GM06990 (cell line): ENCODE results near the gene HOXD9.

Source experiments
- DNase-seq: peaks from one replicate; pipeline ENCODE4 v3.0.0-alpha.2; 2011; ENCODE audit not compliant: insufficient read length; ENCODE audit errors: extremely low read depth
- H3K27me3 ChIP-seq: replicated peaks from 2 replicates; pipeline ENCODE4 v1.6.0; 2011; ENCODE audit warnings: low read length; ENCODE audit not compliant: control insufficient read depth, insufficient read depth
- H3K36me3 ChIP-seq: 2 replicates; pipeline ENCODE4 v1.5.1; 2011; ENCODE audit warnings: low read length; ENCODE audit not compliant: control insufficient read depth, insufficient read depth
- H3K4me3 ChIP-seq: replicated peaks from 2 replicates; pipeline ENCODE4 v1.5.1; 2011; ENCODE audit warnings: low read depth, mild to moderate bottlenecking, control low read depth, low read length
- CTCF ChIP-seq: IDR thresholded peaks from 2 replicates; pipeline ENCODE4 v1.5.1; 2011; ENCODE audit warnings: low read length, control low read depth, mild to moderate bottlenecking, inconsistent platforms; ENCODE audit not compliant: insufficient read depth, poor library complexity, severe bottlenecking

HOXD9 gene

GRCh38 chr2:176084611-176085119 lies 37.9 kb upstream of the HOXD9 start:
- Histone ChIP-seq H3K27me3 (peaks cover 2% of the 10 kb centered on the region), H3K36me3 (no peaks in the 10 kb centered on the region), H3K4me3 (no peak overlapping the region)
- TF ChIP-seq CTCF, result no peak
- no peak for DNase-seq

- H3K36me3 ChIP-seq, result no peaks in the 10 kb centered on the region
- no peak overlapping the region for H3K4me3 ChIP-seq
- no peak for TF ChIP-seq CTCF
- no peak for DNase-seq
- H3K27me3 ChIP-seq, result peaks cover 2% of the 10 kb centered on the region
These were observed 37.3 kb upstream of the HOXD9 start for GRCh38 chr2:176085120-176085788.

- peak; percentile 29 for TF ChIP-seq CTCF
- DNase-seq, result no peak
- Histone ChIP-seq H3K36me3 (no peaks in the 10 kb centered on the region), H3K4me3 (no peak overlapping the region), H3K27me3 (peaks cover 2% of the 10 kb centered on the region)
These were observed 36.4 kb upstream of the HOXD9 start for GRCh38 chr2:176085861-176086771.

GRCh38 chr2:176087330-176088047 lies 35.0 kb upstream of the HOXD9 start:
- Histone ChIP-seq H3K4me3 (no peak overlapping the region), H3K27me3 (peaks cover 3% of the 10 kb centered on the region), H3K36me3 (no peaks in the 10 kb centered on the region)
- no peak for TF ChIP-seq CTCF
- no peak for DNase-seq

GRCh38 chr2:176088048-176088936 lies 34.2 kb upstream of the HOXD9 start:
- Histone ChIP-seq H3K36me3 (no peaks in the 10 kb centered on the region), H3K27me3 (peaks cover 3% of the 10 kb centered on the region), H3K4me3 (no peak overlapping the region)
- DNase-seq, result no peak
- TF ChIP-seq CTCF, result peak; percentile 59
